Chondrocyte (in vitro differentiated cells): ENCODE measurements around the gene NOTCH1. TPM values are rescaled to one million over a fixed set of nuclear protein-coding genes. Genes with fewer than 3 reads are reported as not detected.

Experiments used
- DNase-seq: peaks from one replicate; pipeline ENCODE4 v3.0.0; 2021; ENCODE audit warnings: mixed read lengths, low spot score
- H3K27ac Mint-ChIP-seq: one replicate; pipeline ENCODE4 v1.8.0; 2021; ENCODE audit warnings: mild to moderate bottlenecking, moderate library complexity, mixed read lengths; ENCODE audit not compliant: unreplicated experiment
- H3K27me3 Mint-ChIP-seq: 2 replicates; pipeline ENCODE4 v1.8.0; 2021; ENCODE audit warnings: low read depth, mixed read lengths
- H3K36me3 Mint-ChIP-seq: 2 replicates; pipeline ENCODE4 v1.8.0; 2021; ENCODE audit warnings: low read depth, mixed read lengths
- H3K4me1 Mint-ChIP-seq: 2 replicates; pipeline ENCODE4 v1.8.0; 2021; ENCODE audit warnings: low read depth, mild to moderate bottlenecking, mixed read lengths
- H3K4me3 Mint-ChIP-seq: one replicate; pipeline ENCODE4 v1.8.0; 2021; ENCODE audit warnings: mild to moderate bottlenecking, moderate library complexity, mixed read lengths; ENCODE audit not compliant: unreplicated experiment
- H3K9me3 Mint-ChIP-seq: 2 replicates; pipeline ENCODE4 v1.8.0; 2021; ENCODE audit warnings: low read depth, mixed read lengths
- CTCF ChIP-seq: fragments of 200-600 bp; sonication (generic); IDR thresholded peaks from 2 replicates; pipeline ENCODE4 v1.5.0; 2021; ENCODE audit warnings: antibody characterized with exemption, mild to moderate bottlenecking, moderate library complexity
- total RNA-seq: library from RNA; stranded (reverse); gene quantifications from 3 replicates; pipeline ENCODE4 v1.2.1, GENCODE V29; 2021

NOTCH1 gene
- total RNA-seq, 1 donor from 2014 or later = 28.7 TPM

GRCh38 chr9:136521537-136521936 is 24.3 kb downstream of the NOTCH1 start:
- no peak for DNase-seq
- Mint-ChIP-seq H3K4me3 (no peak overlapping the region), H3K36me3 (no peaks in the 10 kb centered on the region), H3K9me3 (no peaks in the 10 kb centered on the region), H3K4me1 (peaks cover 13% of the 10 kb centered on the region), H3K27me3 (no peaks in the 10 kb centered on the region), H3K27ac (peak overlapping the region; percentile 17)
- TF ChIP-seq CTCF = no peak

- no peaks in the 10 kb centered on the region for H3K9me3 Mint-ChIP-seq
- no peak for DNase-seq
- no peak overlapping the region for H3K4me3 Mint-ChIP-seq
- no peaks in the 10 kb centered on the region for H3K36me3 Mint-ChIP-seq
- H3K27me3 Mint-ChIP-seq = no peaks in the 10 kb centered on the region
- no peak for TF ChIP-seq CTCF
- H3K4me1 Mint-ChIP-seq = peaks cover 4% of the 10 kb centered on the region
- H3K27ac Mint-ChIP-seq = no peak overlapping the region
These were observed 25.8 kb downstream of the NOTCH1 start for GRCh38 chr9:136520053-136520540.

DNA sequence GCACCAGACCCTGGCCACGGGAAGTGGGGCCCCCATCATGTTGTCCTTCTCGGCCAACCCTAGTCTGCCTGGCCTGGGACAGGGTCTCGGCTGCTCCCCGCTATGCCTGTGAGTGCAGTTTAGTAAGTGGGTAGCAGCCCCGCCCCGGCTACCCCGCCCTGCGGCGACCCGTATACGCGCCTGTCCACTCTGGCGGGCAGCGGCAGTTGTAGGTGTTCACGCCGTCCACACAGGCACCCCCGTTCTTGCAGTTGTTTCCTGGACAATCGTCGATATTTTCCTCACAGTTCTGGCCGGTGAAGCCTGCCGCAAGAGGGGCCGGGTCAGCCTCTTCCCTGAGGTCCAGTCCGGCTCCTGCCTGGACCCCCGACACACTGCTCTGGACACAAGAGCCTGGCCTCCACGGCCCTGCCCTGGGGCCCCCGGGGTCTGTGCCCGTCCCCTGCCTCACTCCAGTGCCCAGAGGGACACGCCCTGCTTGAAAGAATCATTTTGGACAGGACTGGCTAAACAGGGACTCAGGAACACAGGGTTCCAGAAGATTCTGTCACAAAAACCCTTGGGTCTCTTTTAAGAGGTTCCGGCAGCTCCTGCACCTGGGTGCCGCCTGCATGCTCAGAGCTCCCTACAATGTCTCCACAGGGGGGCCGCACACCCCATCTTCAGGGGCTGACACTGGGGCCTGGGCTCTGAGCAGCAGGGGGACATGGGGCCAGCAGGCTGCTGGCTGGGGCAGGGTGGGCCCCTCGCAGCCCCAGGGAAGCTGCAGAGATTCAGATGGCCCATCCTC is 26.4 kb downstream of the NOTCH1 start:
- Mint-ChIP-seq H3K36me3 (no peaks in the 10 kb centered on the region), H3K9me3 (no peaks in the 10 kb centered on the region), H3K4me1 (peaks cover 4% of the 10 kb centered on the region), H3K27me3 (no peaks in the 10 kb centered on the region), H3K4me3 (no peak overlapping the region), H3K27ac (no peak overlapping the region)
- no peak for TF ChIP-seq CTCF
- DNase-seq = no peak

DNA sequence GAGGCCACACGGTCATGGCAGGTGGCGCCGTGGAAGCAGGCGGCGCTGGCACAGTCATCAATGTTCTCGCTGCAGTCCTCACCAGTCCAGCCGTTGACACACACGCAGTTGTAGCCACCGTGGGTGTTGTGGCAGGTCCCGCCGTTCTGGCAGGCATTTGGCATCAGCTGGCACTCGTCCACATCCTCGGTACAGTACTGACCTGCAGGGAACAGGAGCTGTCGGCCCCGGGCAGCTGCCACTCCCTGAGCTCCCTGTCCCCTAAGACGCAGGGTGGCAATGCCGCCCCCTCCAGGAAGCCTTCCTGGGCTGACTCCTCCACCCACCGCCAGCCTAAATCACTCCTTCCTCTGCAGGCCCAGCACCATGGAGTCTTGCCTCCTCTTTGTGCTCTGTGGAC is 27.2 kb downstream of the NOTCH1 start:
- Mint-ChIP-seq H3K9me3 (no peaks in the 10 kb centered on the region), H3K36me3 (no peaks in the 10 kb centered on the region), H3K4me1 (peaks cover 4% of the 10 kb centered on the region), H3K4me3 (no peak overlapping the region), H3K27ac (no peak overlapping the region), H3K27me3 (no peaks in the 10 kb centered on the region)
- no peak for TF ChIP-seq CTCF
- no peak for DNase-seq

DNA sequence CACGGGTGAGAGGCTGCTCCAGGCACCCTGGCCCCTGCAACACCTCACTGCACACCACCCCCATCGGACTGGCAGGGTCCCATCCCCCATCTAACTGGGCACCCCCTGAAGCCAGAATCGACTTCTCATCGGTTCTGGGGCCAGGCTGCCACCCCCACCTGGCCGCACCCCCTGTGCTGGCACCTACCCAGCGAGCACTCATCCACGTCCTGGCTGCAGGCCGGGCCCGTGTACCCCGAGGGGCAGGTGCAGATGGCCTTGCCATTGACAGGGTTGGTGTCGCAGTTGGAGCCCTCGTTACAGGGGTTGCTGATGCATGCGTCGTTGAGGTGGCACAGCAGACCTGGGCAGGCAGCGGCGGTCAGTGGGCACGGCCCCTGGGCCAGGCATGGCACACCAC is 27.9 kb downstream of the NOTCH1 start:
- Mint-ChIP-seq H3K4me1 (peaks cover 4% of the 10 kb centered on the region), H3K36me3 (peaks cover 2% of the 10 kb centered on the region), H3K27ac (no peak overlapping the region), H3K4me3 (no peak overlapping the region), H3K9me3 (no peaks in the 10 kb centered on the region), H3K27me3 (no peaks in the 10 kb centered on the region)
- no peak for DNase-seq
- no peak for TF ChIP-seq CTCF
